Fibroblast of pulmonary artery (primary cell): ENCODE measurements around the gene ZBP1.

Experiments
- DNase-seq: peaks from one replicate; pipeline ENCODE4 v3.0.0-alpha.2; 2010; ENCODE audit warnings: low read depth
- H3K4me3 ChIP-seq: replicated peaks from 2 replicates; pipeline ENCODE4 v1.5.1; 2011; ENCODE audit warnings: low read depth, mild to moderate bottlenecking, control low read depth, low read length, moderate library complexity
- TF ChIP-seq, protein P1 (sequence below): IDR thresholded peaks from 2 replicates; pipeline ENCODE4 v1.5.1; 2011; ENCODE audit warnings: mild to moderate bottlenecking, control low read depth, low read length, inconsistent platforms; ENCODE audit errors: missing control alignments

Gene ZBP1

DNA sequence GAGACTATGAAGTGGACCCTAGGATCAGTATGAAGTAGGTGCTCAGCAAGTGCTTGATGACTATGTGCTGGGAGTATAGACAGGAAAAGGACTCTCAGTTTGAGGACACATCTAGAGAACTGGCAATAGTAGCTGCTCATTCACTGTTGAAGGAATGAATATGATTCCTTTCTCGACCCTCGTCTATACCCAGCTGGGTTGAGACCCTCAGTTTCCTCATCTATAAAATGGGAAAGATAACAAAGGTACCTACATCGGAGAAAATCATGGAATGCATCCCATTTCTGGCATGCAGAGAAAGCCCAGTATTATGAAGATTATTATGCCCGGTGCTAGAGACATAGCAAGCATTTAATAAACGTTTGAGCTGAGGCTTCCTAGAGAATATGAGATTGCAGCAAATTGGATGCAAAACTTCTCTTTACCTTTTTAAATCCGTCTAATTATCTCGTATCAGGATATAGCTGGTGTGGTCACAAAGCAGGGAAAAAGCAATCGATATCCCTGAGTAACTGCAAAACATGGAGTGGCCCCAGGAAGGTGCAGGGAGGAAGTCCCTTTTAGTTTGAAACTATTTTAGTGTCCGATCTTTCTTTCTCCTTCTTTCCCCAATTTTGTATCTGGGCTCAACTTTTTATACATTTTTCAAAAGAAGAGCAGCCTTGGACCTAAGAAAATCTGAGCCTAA is 62.2 kb downstream of the ZBP1 start:
- DNase-seq: no peak
- TF ChIP-seq, protein P1, sequence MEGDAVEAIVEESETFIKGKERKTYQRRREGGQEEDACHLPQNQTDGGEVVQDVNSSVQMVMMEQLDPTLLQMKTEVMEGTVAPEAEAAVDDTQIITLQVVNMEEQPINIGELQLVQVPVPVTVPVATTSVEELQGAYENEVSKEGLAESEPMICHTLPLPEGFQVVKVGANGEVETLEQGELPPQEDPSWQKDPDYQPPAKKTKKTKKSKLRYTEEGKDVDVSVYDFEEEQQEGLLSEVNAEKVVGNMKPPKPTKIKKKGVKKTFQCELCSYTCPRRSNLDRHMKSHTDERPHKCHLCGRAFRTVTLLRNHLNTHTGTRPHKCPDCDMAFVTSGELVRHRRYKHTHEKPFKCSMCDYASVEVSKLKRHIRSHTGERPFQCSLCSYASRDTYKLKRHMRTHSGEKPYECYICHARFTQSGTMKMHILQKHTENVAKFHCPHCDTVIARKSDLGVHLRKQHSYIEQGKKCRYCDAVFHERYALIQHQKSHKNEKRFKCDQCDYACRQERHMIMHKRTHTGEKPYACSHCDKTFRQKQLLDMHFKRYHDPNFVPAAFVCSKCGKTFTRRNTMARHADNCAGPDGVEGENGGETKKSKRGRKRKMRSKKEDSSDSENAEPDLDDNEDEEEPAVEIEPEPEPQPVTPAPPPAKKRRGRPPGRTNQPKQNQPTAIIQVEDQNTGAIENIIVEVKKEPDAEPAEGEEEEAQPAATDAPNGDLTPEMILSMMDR: no peak
- no peak overlapping the region for H3K4me3 ChIP-seq

DNA sequence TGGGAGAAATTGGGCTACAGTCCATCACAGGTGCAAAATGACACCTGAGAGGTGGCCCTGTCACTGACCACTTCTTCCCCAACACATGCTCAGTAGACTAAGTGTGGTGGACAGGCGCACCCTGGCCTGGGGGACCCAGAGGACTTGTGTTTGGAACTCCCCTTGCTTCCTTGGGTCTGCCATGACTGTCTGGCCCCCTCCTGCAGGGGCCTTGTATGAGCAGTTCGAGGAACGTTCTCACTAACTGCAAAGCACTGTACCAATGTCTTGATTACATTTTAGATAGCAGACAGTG is 63.3 kb downstream of the ZBP1 start:
- TF ChIP-seq, protein P1: no peak

DNA sequence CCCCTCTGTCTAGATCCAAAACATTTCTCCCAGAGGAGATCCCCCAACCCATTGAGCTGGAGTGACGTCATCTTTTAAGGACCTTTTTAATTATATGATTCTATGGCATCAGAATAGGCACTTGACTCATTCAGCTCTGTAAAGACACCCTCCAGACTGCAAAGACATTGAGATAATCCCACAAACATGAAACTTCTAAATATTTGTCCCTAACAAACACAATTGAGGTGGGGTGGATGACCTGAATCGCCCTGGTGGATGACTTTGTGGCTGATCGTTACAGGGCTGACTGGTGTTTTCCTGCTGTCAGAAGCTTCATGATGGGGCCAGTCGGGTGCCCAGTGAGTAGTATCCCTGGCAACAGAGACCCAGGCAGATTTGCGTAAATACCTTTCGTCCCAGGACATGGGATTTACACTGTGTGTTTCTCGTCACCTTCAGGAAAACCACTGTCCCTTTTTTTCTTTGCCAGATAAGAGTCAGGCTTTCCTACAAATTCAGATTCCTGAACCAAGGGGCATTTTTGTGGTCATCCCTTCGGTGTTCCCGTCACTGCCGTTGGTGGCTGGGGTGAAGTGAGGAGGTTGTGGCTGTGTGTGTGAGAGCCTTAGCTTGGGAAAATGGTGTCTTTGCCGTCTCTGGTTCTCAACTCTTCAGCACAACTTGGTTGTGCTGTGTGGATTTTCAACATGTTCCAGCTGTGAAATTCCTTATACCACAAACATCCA is 64.6 kb downstream of the ZBP1 start:
- H3K4me3 ChIP-seq: no peak overlapping the region
- TF ChIP-seq, protein P1: no peak
- DNase-seq: no peak

More for the DNA sequence above, 63.3 kb downstream of the ZBP1 start:
- no peak for DNase-seq
- no peak overlapping the region for H3K4me3 ChIP-seq
